ENCODE data around the gene CREB5.

DNA sequence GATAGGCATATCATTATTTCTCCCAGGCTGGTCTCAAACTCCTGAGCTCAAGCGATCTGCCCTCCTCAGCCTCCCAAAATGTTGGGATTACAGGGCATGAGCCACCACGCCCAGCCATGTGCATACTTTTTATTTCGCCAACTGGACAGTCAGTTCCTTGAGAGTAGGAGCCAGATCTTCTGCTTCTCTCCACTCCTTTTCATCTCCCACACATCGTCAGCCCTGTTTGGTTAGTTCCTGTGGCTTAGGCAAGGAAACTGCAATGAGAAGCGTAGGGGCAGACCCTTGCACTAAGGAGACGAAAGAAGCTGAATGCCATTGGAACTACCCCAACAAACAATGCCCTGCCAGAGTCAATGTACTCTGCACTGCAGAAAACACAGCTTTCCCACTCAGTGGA is 367.6 kb downstream of the CREB5 start:
- TF ChIP-seq, protein P1, sequence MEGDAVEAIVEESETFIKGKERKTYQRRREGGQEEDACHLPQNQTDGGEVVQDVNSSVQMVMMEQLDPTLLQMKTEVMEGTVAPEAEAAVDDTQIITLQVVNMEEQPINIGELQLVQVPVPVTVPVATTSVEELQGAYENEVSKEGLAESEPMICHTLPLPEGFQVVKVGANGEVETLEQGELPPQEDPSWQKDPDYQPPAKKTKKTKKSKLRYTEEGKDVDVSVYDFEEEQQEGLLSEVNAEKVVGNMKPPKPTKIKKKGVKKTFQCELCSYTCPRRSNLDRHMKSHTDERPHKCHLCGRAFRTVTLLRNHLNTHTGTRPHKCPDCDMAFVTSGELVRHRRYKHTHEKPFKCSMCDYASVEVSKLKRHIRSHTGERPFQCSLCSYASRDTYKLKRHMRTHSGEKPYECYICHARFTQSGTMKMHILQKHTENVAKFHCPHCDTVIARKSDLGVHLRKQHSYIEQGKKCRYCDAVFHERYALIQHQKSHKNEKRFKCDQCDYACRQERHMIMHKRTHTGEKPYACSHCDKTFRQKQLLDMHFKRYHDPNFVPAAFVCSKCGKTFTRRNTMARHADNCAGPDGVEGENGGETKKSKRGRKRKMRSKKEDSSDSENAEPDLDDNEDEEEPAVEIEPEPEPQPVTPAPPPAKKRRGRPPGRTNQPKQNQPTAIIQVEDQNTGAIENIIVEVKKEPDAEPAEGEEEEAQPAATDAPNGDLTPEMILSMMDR (IDR thresholded peaks at IDR 0.05; ENCODE audit: poor library complexity, severe bottlenecking), result no peak
- TF ChIP-seq, protein P2, sequence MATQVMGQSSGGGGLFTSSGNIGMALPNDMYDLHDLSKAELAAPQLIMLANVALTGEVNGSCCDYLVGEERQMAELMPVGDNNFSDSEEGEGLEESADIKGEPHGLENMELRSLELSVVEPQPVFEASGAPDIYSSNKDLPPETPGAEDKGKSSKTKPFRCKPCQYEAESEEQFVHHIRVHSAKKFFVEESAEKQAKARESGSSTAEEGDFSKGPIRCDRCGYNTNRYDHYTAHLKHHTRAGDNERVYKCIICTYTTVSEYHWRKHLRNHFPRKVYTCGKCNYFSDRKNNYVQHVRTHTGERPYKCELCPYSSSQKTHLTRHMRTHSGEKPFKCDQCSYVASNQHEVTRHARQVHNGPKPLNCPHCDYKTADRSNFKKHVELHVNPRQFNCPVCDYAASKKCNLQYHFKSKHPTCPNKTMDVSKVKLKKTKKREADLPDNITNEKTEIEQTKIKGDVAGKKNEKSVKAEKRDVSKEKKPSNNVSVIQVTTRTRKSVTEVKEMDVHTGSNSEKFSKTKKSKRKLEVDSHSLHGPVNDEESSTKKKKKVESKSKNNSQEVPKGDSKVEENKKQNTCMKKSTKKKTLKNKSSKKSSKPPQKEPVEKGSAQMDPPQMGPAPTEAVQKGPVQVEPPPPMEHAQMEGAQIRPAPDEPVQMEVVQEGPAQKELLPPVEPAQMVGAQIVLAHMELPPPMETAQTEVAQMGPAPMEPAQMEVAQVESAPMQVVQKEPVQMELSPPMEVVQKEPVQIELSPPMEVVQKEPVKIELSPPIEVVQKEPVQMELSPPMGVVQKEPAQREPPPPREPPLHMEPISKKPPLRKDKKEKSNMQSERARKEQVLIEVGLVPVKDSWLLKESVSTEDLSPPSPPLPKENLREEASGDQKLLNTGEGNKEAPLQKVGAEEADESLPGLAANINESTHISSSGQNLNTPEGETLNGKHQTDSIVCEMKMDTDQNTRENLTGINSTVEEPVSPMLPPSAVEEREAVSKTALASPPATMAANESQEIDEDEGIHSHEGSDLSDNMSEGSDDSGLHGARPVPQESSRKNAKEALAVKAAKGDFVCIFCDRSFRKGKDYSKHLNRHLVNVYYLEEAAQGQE (IDR thresholded peaks at IDR 0.05; ENCODE audit: borderline replicate concordance), result no peak
- TF ChIP-seq EP300 (conservative IDR thresholded peaks at IDR 0.05; ENCODE audit: poor library complexity, severe bottlenecking), result no peak
- no peak for TF ChIP-seq TAF1 (IDR thresholded peaks at IDR 0.05; ENCODE audit: low read depth)
- TF ChIP-seq POLR2AphosphoS5 (IDR thresholded peaks at IDR 0.05), result no peak
